GM12801 (cell line): ENCODE results near the gene PARD3.

Experiments used
- CTCF ChIP-seq: IDR thresholded peaks from one replicate; pipeline ENCODE4 v1.5.1; 2011; ENCODE audit warnings: control low read depth; ENCODE audit not compliant: insufficient read length; ENCODE audit errors: extremely low read depth

Gene PARD3

GRCh38 chr10:34081347-34081743, 733.8 kb downstream of the PARD3 start:
- no peak for TF ChIP-seq CTCF

- TF ChIP-seq CTCF = no peak
Measured at GRCh38 chr10:34080485-34081346, 734.4 kb downstream of the PARD3 start.

- no peak for TF ChIP-seq CTCF
Measured at GRCh38 chr10:34079702-34080484, 735.2 kb downstream of the PARD3 start.

GRCh38 chr10:34078745-34079470, 736.2 kb downstream of the PARD3 start:
- no peak for TF ChIP-seq CTCF

- no peak for TF ChIP-seq CTCF
Measured at GRCh38 chr10:34078017-34078744, 736.9 kb downstream of the PARD3 start.

GRCh38 chr10:34076443-34076842, 738.7 kb downstream of the PARD3 start:
- no peak for TF ChIP-seq CTCF
